SU-DHL-6 (cell line): ENCODE data around the gene MYOF.

Experiments used
- CTCF ChIP-seq: fragments of 200-600 bp; sonication (generic); IDR thresholded peaks from one replicate; pipeline ENCODE4 v1.5.1; 2017; ENCODE audit warnings: antibody characterized with exemption, mild to moderate bottlenecking, low read length, moderate library complexity; ENCODE audit not compliant: insufficient read depth, poor library complexity, severe bottlenecking
- EZH2phosphoT487 ChIP-seq: fragments of 200-600 bp; sonication (generic), shearing (Covaris generic); conservative IDR thresholded peaks from 2 replicates; pipeline ENCODE4 v1.6.1; 2018; ENCODE audit warnings: mild to moderate bottlenecking, antibody characterized with exemption, low read length, moderate library complexity, mixed read lengths

- TF ChIP-seq CTCF = no peak
- TF ChIP-seq EZH2phosphoT487 = no peak
These were observed 12.7 kb downstream of the MYOF start for GRCh38 chr10:93469454-93469853.
